ENCODE data around the gene THAP6.
A peak's percentile ranks its signal among the peaks of the same experiment; 100 is the strongest.
"Not testable (repeated sequence)": the region's sequence is repeated elsewhere in the genome, so short reads cannot be mapped to it uniquely, and the experiment has no call there.

THAP6 gene

DNA sequence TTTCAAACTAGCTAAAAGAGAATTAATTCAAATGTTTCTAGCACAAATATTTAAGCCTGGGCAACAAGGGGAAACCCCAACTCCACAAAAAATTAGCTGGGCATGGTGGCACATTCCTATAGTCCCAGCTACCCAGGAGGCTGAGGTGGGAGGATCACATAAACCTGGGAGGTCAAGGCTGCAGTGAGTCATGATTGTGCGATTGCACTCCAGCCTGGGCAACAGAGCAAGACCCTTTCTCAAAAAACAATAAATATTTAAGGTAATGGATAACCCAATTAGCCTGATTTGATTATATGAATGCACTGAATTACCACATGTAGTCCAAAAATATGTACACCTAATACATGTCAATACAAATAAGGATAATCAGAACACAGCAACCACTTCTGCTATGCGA lies 14.4 kb upstream of the THAP6 start (continued):
- TF ChIP-seq HOXC10 (CRISPR knock-in tag; IDR thresholded peaks at IDR 0.05) (no peak), ZNF16 (tag by site-specific recombination; IDR thresholded peaks at IDR 0.05; ENCODE audit: low read depth) (no peak), ZNF248 (tag by site-specific recombination; IDR thresholded peaks at IDR 0.05) (no peak)
- TF ChIP-seq, protein P1, sequence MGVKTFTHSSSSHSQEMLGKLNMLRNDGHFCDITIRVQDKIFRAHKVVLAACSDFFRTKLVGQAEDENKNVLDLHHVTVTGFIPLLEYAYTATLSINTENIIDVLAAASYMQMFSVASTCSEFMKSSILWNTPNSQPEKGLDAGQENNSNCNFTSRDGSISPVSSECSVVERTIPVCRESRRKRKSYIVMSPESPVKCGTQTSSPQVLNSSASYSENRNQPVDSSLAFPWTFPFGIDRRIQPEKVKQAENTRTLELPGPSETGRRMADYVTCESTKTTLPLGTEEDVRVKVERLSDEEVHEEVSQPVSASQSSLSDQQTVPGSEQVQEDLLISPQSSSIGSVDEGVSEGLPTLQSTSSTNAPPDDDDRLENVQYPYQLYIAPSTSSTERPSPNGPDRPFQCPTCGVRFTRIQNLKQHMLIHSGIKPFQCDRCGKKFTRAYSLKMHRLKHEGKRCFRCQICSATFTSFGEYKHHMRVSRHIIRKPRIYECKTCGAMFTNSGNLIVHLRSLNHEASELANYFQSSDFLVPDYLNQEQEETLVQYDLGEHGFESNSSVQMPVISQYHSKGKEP (tag by site-specific recombination; IDR thresholded peaks at IDR 0.05) = no peak

DNA sequence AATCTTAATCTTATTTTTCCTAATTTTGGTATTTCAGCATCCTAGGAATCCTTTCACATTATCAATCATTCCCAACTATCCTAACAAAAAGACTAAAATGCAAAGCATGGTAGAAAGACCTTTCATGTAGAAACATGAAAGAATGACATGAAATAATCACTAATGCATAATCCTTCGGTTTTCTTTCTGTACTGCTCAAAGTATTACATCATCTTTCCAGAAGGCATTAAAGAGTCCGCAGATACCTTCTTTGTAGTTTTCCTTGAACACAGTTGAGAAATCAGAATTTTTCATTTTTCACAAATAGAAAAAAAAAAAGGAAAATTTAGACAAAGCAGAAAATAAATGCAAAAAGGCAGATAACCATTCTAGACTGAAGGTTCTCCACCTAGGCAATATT lies 11.6 kb upstream of the THAP6 start:
- peaks cover 8 to 62% of the 10 kb centered on the region in 2 experiments for H3K36me3 ChIP-seq (ENCODE audit: control insufficient read depth in 2 of 2, insufficient read depth in 1 of 2, low read length in 2 of 2)
- TF ChIP-seq YY2 (tag by site-specific recombination; IDR thresholded peaks at IDR 0.05) = no peak
- no peak for TF ChIP-seq ZNF175 (tag by site-specific recombination; IDR thresholded peaks at IDR 0.05)
- no peak for TF ChIP-seq ZNF169 (tag by site-specific recombination; IDR thresholded peaks at IDR 0.05)
- no peak overlapping the region for H3K4me3 ChIP-seq (ENCODE audit: low read depth, low read length)
- H3K27ac ChIP-seq (ENCODE audit: extremely low read depth, low read depth, low read length) = no peak overlapping the region
- ChIA-PET CTCF (no interaction called here), POLR2A (no interaction called here)
- no peaks in the 10 kb centered on the region for H3K9me3 ChIP-seq (ENCODE audit: control insufficient read depth, insufficient read depth, low read depth, low read length)
- H3K4me1 ChIP-seq (ENCODE audit: control insufficient read depth, insufficient read depth, low read length) = no peaks in the 10 kb centered on the region

DNA sequence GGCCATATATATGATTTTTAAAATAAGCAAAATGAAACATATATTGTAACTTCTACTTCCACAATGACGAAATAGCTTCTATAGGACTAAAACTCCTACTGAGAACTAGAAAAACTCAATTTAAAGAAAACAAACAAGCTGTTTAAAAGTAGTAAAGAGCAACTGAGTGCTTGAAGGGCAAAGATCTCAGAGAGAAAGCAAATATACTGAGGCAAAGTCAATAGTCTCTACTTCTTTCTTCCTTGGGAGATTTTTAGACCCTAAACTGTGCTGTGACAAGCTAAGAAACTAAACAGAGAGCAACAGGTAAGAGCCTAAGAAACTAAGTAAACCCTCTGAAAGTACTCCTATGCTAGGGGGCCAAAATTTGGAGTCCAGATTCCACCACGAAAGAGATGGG lies 8.6 kb upstream of the THAP6 start:
- Histone ChIP-seq H3K27ac (ENCODE audit: extremely low read depth, low read depth, low read length) (no peak overlapping the region), H3K36me3 (ENCODE audit: control insufficient read depth in 2 of 2, insufficient read depth in 1 of 2, low read length in 2 of 2) (peaks cover 5 to 51% of the 10 kb centered on the region in 2 experiments; a peak in 2 of 3 replicates), H3K4me1 (ENCODE audit: control insufficient read depth, insufficient read depth, low read length) (no peaks in the 10 kb centered on the region), H3K4me3 (ENCODE audit: low read depth, low read length) (no peak overlapping the region), H3K9me3 (ENCODE audit: control insufficient read depth, insufficient read depth, low read depth, low read length) (no peaks in the 10 kb centered on the region)
- ChIA-PET POLR2A (no interaction called here), CTCF (interaction anchor here (0.6 to 0.9 kb wide), 2 partner anchors 25 to 1410 kb away, joined by 3 read pairs; no protein-coding TSS in a partner anchor)
- TF ChIP-seq, protein P2, sequence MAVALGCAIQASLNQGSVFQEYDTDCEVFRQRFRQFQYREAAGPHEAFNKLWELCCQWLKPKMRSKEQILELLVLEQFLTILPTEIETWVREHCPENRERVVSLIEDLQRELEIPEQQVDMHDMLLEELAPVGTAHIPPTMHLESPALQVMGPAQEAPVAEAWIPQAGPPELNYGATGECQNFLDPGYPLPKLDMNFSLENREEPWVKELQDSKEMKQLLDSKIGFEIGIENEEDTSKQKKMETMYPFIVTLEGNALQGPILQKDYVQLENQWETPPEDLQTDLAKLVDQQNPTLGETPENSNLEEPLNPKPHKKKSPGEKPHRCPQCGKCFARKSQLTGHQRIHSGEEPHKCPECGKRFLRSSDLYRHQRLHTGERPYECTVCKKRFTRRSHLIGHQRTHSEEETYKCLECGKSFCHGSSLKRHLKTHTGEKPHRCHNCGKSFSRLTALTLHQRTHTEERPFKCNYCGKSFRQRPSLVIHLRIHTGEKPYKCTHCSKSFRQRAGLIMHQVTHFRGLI (tag by site-specific recombination; IDR thresholded peaks at IDR 0.05) = no peak
- TF ChIP-seq, protein P3, sequence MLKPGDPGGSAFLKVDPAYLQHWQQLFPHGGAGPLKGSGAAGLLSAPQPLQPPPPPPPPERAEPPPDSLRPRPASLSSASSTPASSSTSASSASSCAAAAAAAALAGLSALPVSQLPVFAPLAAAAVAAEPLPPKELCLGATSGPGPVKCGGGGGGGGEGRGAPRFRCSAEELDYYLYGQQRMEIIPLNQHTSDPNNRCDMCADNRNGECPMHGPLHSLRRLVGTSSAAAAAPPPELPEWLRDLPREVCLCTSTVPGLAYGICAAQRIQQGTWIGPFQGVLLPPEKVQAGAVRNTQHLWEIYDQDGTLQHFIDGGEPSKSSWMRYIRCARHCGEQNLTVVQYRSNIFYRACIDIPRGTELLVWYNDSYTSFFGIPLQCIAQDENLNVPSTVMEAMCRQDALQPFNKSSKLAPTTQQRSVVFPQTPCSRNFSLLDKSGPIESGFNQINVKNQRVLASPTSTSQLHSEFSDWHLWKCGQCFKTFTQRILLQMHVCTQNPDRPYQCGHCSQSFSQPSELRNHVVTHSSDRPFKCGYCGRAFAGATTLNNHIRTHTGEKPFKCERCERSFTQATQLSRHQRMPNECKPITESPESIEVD (tag by site-specific recombination; IDR thresholded peaks at IDR 0.05) = peak; percentile 26; the same call in 1 of the 2 replicates
- 0 out of 2 replicates have a peak, but pooled peaks have one; percentile 26 for TF ChIP-seq SCRT2 (tag by site-specific recombination; IDR thresholded peaks at IDR 0.05)

DNA sequence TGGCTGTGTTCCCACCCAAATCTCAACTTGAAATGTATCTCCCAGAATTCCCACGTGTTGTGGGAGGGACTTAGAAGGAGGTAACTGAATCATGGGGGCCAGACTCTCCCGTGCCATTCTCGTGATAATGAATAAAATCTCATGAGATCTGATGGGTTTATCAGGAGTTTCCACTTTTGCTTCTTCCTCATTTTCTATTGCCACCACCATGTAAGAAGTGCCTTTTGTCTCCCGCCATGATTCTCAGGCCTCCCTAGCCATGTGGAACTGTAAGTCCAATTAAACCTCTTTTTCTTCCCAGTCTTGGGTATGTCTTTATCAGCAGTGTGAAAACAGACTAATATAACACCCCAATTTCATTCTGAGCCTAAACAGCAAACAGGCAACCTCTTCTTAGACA lies 4.7 kb upstream of the THAP6 start:
- H3K4me1 ChIP-seq (ENCODE audit: control insufficient read depth, insufficient read depth, low read length); H3K27ac ChIP-seq (ENCODE audit: extremely low read depth, low read depth, low read length); H3K9me3 ChIP-seq (ENCODE audit: control insufficient read depth, insufficient read depth, low read depth, low read length); H3K4me3 ChIP-seq (ENCODE audit: low read depth, low read length); CTCF ChIA-PET: not testable (repeated sequence)
- POLR2A ChIA-PET = interaction anchor here (0.6 kb wide), 1 partner anchor 214 kb away, joined by 3 read pairs; the partner anchor contains the start of gene USO1
- peaks cover 5 to 34% of the 10 kb centered on the region in 2 experiments; a peak in 2 of 3 replicates for H3K36me3 ChIP-seq (ENCODE audit: control insufficient read depth in 2 of 2, insufficient read depth in 1 of 2, low read length in 2 of 2)

DNA sequence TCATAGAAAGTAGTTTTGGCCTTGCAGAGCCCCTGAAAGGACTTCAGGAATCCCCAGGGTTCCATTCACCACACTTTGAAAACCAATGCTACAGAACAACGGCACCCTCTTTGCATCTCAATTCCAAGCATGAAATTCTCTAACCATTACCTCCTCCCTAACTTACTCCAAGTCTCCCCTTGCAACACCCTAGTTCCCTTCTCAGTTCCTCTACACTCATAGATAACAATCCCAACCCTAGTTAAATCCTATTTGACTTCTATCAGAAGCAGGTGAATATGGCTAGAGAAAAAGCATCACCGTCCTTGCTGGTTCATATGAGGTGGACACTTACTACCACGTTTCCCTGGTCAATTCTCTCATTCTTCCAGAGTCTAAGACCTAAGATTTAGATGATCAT lies 2.4 kb upstream of the THAP6 start:
- CTCF ChIA-PET = no interaction called here
- H3K27ac ChIP-seq (ENCODE audit: extremely low read depth, low read depth, low read length) = no peak overlapping the region
- no peak overlapping the region for H3K4me3 ChIP-seq (ENCODE audit: low read depth, low read length)
- peaks cover 0 to 17% of the 10 kb centered on the region in 2 experiments for H3K36me3 ChIP-seq (ENCODE audit: control insufficient read depth in 2 of 2, insufficient read depth in 1 of 2, low read length in 2 of 2)
- no peaks in the 10 kb centered on the region for H3K9me3 ChIP-seq (ENCODE audit: control insufficient read depth, insufficient read depth, low read depth, low read length)
- POLR2A ChIA-PET = no interaction called here
- H3K4me1 ChIP-seq (ENCODE audit: control insufficient read depth, insufficient read depth, low read length) = no peaks in the 10 kb centered on the region
- TF ChIP-seq BCL11A (tag by site-specific recombination; IDR thresholded peaks at IDR 0.05; ENCODE audit: low read depth) (no peak), ZNF529 (tag by site-specific recombination; IDR thresholded peaks at IDR 0.05; ENCODE audit: insufficient replicate concordance) (no peak), OSR2 (tag by site-specific recombination; IDR thresholded peaks at IDR 0.05) (no peak), ZNF596 (tag by site-specific recombination; IDR thresholded peaks at IDR 0.05) (no peak), TCF7L2 (IDR thresholded peaks at IDR 0.05; ENCODE audit: borderline replicate concordance, low read depth, low read length) (no peak), ZNF473 (tag by site-specific recombination; IDR thresholded peaks at IDR 0.05) (no peak), ZXDB (tag by site-specific recombination; IDR thresholded peaks at IDR 0.05) (no peak), ZNF571 (tag by site-specific recombination; IDR thresholded peaks at IDR 0.05) (no peak), ZNF530 (tag by site-specific recombination; IDR thresholded peaks at IDR 0.05; ENCODE audit: low read depth) (no peak)
- TF ChIP-seq, protein P2 (tag by site-specific recombination; IDR thresholded peaks at IDR 0.05) = no peak
- TF ChIP-seq, protein P4, sequence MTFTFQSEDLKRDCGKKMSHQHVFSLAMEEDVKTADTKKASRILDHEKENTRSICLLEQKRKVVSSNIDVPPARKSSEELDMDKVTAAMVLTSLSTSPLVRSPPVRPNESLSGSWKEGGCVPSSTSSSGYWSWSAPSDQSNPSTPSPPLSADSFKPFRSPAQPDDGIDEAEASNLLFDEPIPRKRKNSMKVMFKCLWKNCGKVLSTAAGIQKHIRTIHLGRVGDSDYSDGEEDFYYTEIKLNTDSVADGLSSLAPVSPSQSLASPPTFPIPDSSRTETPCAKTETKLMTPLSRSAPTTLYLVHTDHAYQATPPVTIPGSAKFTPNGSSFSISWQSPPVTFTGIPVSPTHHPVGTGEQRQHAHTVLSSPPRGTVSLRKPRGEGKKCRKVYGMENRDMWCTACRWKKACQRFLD (tag by site-specific recombination; IDR thresholded peaks at IDR 0.05) = no peak

Measured in HEK293 (cell line).